ENCODE results near the gene MIF. TPM values are rescaled to one million over a fixed set of nuclear protein-coding genes. Genes with fewer than 3 reads are reported as not detected.

The MIF gene
- total RNA-seq, 6 experiments from 2014 or later = 79.4 to 561 (median 307) TPM

DNA sequence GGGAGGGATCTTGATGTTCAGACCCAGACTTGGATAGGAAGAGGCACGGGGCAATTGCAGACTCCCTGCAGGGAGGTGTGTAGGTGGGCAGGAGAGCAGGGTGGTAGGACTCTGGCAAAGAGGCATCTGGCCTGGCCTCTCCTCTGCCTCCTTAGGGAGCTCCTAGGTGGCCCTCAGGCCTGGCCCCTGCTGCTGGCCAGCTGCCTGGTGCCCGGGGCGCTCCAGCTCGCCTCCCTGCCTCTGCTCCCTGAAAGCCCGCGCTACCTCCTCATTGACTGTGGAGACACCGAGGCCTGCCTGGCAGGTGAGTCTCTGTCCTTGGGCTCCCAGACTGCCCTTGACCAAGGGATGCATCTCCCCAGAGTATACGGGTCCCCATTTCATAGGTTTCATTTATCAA, 16.6 kb upstream of the MIF start:
- intact Hi-C loops (cut with DNase I) = no loop called here
- no peaks in the 10 kb centered on the region for H3K9me3 ChIP-seq
- peaks cover 0 to 2% (median 0%) of the 10 kb centered on the region in 4 donors for H3K36me3 ChIP-seq

DNA sequence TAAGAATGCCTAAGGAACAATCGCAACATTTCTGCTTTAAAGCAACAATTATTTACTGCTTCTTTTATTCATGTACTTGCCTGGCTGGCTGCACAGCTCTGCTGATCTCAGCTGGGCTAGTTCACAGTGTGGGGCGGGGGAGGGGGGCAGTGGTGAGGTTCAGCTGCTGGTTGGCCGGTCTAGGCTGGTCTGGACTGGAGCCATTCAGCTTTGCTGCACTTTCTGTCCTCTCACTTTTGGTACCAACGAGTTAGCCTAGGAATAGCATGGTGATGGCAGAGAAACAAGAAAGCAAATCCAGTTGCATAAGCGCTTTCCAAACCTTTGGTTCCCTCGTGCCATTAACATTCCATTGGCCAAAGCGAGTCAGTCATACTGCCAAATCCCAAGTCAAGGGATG, 16.0 kb upstream of the MIF start:
- Histone ChIP-seq H3K27me3 (no peaks in the 10 kb centered on the region), H3K4me3 (no peak overlapping the region), H3K27ac (no peak overlapping the region), H3K4me1 (no peaks in the 10 kb centered on the region), H3K9me3 (no peaks in the 10 kb centered on the region), H3K36me3 (peaks cover 0 to 3% (median 0%) of the 10 kb centered on the region in 4 donors)
- no peak for DNase-seq
- TF ChIP-seq, protein P1, sequence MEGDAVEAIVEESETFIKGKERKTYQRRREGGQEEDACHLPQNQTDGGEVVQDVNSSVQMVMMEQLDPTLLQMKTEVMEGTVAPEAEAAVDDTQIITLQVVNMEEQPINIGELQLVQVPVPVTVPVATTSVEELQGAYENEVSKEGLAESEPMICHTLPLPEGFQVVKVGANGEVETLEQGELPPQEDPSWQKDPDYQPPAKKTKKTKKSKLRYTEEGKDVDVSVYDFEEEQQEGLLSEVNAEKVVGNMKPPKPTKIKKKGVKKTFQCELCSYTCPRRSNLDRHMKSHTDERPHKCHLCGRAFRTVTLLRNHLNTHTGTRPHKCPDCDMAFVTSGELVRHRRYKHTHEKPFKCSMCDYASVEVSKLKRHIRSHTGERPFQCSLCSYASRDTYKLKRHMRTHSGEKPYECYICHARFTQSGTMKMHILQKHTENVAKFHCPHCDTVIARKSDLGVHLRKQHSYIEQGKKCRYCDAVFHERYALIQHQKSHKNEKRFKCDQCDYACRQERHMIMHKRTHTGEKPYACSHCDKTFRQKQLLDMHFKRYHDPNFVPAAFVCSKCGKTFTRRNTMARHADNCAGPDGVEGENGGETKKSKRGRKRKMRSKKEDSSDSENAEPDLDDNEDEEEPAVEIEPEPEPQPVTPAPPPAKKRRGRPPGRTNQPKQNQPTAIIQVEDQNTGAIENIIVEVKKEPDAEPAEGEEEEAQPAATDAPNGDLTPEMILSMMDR (IDR thresholded peaks at IDR 0.05) = no peak
- TF ChIP-seq POLR2A (IDR thresholded peaks at IDR 0.05) = no peak
- WGBS (ENCODE audit: insufficient coverage, low coverage, low lambda C conversion rate, missing lambda C conversion rate) = 82% methylated on average over 3 of the region's 7 CpGs
- ATAC-seq = no peak
- intact Hi-C loops (cut with DNase I) = no loop called here

More for the DNA sequence above, 16.6 kb upstream of the MIF start:
- no peaks in the 10 kb centered on the region for H3K27me3 ChIP-seq
- TF ChIP-seq, protein P1 (IDR thresholded peaks at IDR 0.05) = no peak
- TF ChIP-seq POLR2A (IDR thresholded peaks at IDR 0.05) = no peak
- H3K4me1 ChIP-seq = no peaks in the 10 kb centered on the region
- ATAC-seq (no peak), DNase-seq (no peak)
- no peak overlapping the region for H3K4me3 ChIP-seq
- no peak overlapping the region for H3K27ac ChIP-seq
- WGBS (ENCODE audit: insufficient coverage, low coverage, low lambda C conversion rate, missing lambda C conversion rate) = 78% methylated on average over 1 of the region's 8 CpGs

DNA sequence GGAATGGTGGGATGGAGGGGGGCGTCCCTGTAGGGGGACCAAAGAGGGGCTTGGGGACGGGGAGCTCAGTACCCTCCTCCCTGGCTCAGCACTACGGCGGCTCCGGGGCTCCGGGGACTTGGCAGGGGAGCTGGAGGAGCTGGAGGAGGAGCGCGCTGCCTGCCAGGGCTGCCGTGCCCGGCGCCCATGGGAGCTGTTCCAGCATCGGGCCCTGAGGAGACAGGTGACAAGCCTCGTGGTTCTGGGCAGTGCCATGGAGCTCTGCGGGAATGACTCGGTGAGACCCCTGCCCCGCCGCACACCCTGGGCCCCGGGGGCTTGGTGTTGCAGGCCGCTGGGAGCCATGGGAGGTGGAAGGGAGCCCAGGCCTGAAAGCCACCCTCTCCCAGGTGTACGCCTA, 11.8 kb upstream of the MIF start:
- Histone ChIP-seq H3K4me1 (no peaks in the 10 kb centered on the region), H3K27ac (no peak overlapping the region), H3K9me3 (no peaks in the 10 kb centered on the region), H3K36me3 (peaks cover 0 to 3% (median 0%) of the 10 kb centered on the region in 4 donors), H3K4me3 (no peak overlapping the region), H3K27me3 (no peaks in the 10 kb centered on the region)
- ATAC-seq (peak in 1 of 4 donors; percentile 29), DNase-seq (no peak)
- WGBS (ENCODE audit: insufficient coverage, low coverage, low lambda C conversion rate, missing lambda C conversion rate) = 82% methylated on average over 2 of the region's 20 CpGs
- intact Hi-C loops (cut with DNase I) = no loop called here
- no peak for TF ChIP-seq POLR2A (IDR thresholded peaks at IDR 0.05)
- TF ChIP-seq, protein P1 (IDR thresholded peaks at IDR 0.05) = no peak

DNA sequence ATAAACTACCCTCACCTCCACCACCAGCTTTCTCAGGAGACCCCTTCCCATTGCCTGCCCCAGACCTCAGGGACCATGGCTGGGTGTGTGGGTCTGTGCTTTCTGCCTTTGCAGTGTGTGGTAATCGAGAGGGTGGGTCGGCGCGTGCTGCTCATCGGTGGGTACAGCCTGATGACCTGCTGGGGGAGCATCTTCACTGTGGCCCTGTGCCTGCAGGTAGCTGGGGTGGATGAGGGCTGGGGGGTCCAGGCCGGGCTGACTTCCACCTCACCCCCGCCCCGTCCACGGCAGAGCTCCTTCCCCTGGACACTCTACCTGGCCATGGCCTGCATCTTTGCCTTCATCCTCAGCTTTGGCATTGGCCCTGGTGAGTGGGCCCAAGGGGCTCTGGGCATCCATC, 10.5 kb upstream of the MIF start:
- H3K27ac ChIP-seq = no peak overlapping the region
- H3K36me3 ChIP-seq = peaks cover 0 to 3% (median 0%) of the 10 kb centered on the region in 4 donors
- H3K4me1 ChIP-seq = no peaks in the 10 kb centered on the region
- intact Hi-C loops (cut with DNase I) = no loop called here
- DNase-seq (no peak), ATAC-seq (peak in 1 of 4 donors; percentile 27)
- WGBS (ENCODE audit: insufficient coverage, low coverage, low lambda C conversion rate, missing lambda C conversion rate) = 100% methylated on average over 4 of the region's 9 CpGs
- no peak overlapping the region for H3K4me3 ChIP-seq
- no peaks in the 10 kb centered on the region for H3K9me3 ChIP-seq
- no peaks in the 10 kb centered on the region for H3K27me3 ChIP-seq
- no peak for TF ChIP-seq POLR2A (IDR thresholded peaks at IDR 0.05)
- TF ChIP-seq, protein P1 (IDR thresholded peaks at IDR 0.05) = no peak

DNA sequence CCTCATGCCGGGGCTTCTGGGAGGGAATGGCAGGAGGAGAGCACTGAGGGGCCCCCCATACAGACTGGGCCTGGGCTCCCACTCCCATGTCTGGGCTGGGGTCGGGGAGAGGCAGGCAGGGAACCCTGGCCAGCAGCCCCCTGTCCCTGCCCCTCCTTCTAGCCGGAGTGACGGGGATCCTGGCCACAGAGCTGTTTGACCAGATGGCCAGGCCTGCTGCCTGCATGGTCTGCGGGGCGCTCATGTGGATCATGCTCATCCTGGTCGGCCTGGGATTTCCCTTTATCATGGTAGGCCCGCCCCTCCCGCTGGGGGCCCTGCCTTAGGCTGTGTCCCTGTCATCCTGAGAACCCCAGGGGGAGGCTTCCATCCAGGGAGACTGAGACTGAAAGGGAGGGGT, 10.0 kb upstream of the MIF start:
- ATAC-seq (peak in 1 of 4 donors; percentile 27), DNase-seq (no peak)
- WGBS (ENCODE audit: insufficient coverage, low coverage, low lambda C conversion rate, missing lambda C conversion rate) = no CpG with 5 or more reads among the region's 9 CpGs
- Histone ChIP-seq H3K27ac (no peak overlapping the region), H3K27me3 (no peaks in the 10 kb centered on the region), H3K4me1 (no peaks in the 10 kb centered on the region), H3K9me3 (no peaks in the 10 kb centered on the region), H3K36me3 (peaks cover 0 to 3% (median 0%) of the 10 kb centered on the region in 4 donors), H3K4me3 (no peak overlapping the region)
- TF ChIP-seq POLR2A (IDR thresholded peaks at IDR 0.05) = no peak
- TF ChIP-seq, protein P1 (IDR thresholded peaks at IDR 0.05) = no peak
- intact Hi-C loops (cut with DNase I) = no loop called here

Measured in right lobe of liver (tissue), 6 donors.